Glutamatergic neuron (in vitro differentiated cells): ENCODE data around the gene OR10H4. TPM values are rescaled to one million over a fixed set of nuclear protein-coding genes. Genes with fewer than 3 reads are reported as not detected.

Experiments
- DNase-seq: peaks from one replicate; pipeline ENCODE4 v3.0.0; 2022
- H3K27ac Mint-ChIP-seq: one replicate; pipeline ENCODE4 v1.8.0; 2020; ENCODE audit warnings: mild to moderate bottlenecking, mixed read lengths, inconsistent platforms; ENCODE audit not compliant: unreplicated experiment
- H3K27me3 Mint-ChIP-seq: one replicate; pipeline ENCODE4 v1.8.0; 2020; ENCODE audit warnings: mild to moderate bottlenecking, moderate library complexity, mixed read lengths, inconsistent platforms; ENCODE audit not compliant: unreplicated experiment
- H3K36me3 Mint-ChIP-seq: one replicate; pipeline ENCODE4 v1.8.0; 2020; ENCODE audit warnings: mild to moderate bottlenecking, mixed read lengths, inconsistent platforms; ENCODE audit not compliant: unreplicated experiment
- H3K4me1 Mint-ChIP-seq: one replicate; pipeline ENCODE4 v1.8.0; 2020; ENCODE audit warnings: mild to moderate bottlenecking, low read depth, mixed read lengths, inconsistent platforms; ENCODE audit not compliant: unreplicated experiment
- H3K4me3 Mint-ChIP-seq: one replicate; pipeline ENCODE4 v1.8.0; 2020; ENCODE audit warnings: mild to moderate bottlenecking, mixed read lengths, inconsistent platforms; ENCODE audit not compliant: unreplicated experiment
- H3K9me3 Mint-ChIP-seq: one replicate; pipeline ENCODE4 v1.8.0; 2020; ENCODE audit warnings: mild to moderate bottlenecking, moderate library complexity, mixed read lengths, inconsistent platforms; ENCODE audit not compliant: unreplicated experiment
- total RNA-seq: library from RNA; stranded (reverse); fragmentation: NEBNext Ultra II Directional; extraction: Animal tissue kit (Norgen Biotek cat#: 25700); gene quantifications from one replicate; pipeline ENCODE4 v1.2.1, GENCODE V29; 2021; ENCODE audit not compliant: unreplicated experiment
- TF ChIP-seq, protein P1 (sequence below): fragments of 200-600 bp; sonication (generic); IDR thresholded peaks from one replicate; pipeline ENCODE4 v1.5.0; 2021; ENCODE audit not compliant: partially characterized antibody, unreplicated experiment

The OR10H4 gene
- total RNA-seq, 1 donor from 2014 or later = not detected

- H3K27ac Mint-ChIP-seq = no peak within 1 kb of the TSS
- H3K27me3 Mint-ChIP-seq = peaks cover 13% of the 10 kb centered on the region
- no peak for DNase-seq
- no peaks in the 10 kb centered on the region for H3K4me1 Mint-ChIP-seq
- no peak within 1 kb of the TSS for H3K4me3 Mint-ChIP-seq
- H3K9me3 Mint-ChIP-seq = peaks cover 11% of the 10 kb centered on the region
- TF ChIP-seq, protein P1, sequence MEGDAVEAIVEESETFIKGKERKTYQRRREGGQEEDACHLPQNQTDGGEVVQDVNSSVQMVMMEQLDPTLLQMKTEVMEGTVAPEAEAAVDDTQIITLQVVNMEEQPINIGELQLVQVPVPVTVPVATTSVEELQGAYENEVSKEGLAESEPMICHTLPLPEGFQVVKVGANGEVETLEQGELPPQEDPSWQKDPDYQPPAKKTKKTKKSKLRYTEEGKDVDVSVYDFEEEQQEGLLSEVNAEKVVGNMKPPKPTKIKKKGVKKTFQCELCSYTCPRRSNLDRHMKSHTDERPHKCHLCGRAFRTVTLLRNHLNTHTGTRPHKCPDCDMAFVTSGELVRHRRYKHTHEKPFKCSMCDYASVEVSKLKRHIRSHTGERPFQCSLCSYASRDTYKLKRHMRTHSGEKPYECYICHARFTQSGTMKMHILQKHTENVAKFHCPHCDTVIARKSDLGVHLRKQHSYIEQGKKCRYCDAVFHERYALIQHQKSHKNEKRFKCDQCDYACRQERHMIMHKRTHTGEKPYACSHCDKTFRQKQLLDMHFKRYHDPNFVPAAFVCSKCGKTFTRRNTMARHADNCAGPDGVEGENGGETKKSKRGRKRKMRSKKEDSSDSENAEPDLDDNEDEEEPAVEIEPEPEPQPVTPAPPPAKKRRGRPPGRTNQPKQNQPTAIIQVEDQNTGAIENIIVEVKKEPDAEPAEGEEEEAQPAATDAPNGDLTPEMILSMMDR = no peak
- H3K36me3 Mint-ChIP-seq = peaks cover 6% of the 10 kb centered on the region
These were observed 14.3 kb upstream of the OR10H4 start, which contains the start of gene CYP4F11 for GRCh38 chr19:15934332-15935078. TSS of gene CYP4F11 (minus strand) at chr19:15934529. CDS start at chr19:15934408, 121 bp downstream.

DNA sequence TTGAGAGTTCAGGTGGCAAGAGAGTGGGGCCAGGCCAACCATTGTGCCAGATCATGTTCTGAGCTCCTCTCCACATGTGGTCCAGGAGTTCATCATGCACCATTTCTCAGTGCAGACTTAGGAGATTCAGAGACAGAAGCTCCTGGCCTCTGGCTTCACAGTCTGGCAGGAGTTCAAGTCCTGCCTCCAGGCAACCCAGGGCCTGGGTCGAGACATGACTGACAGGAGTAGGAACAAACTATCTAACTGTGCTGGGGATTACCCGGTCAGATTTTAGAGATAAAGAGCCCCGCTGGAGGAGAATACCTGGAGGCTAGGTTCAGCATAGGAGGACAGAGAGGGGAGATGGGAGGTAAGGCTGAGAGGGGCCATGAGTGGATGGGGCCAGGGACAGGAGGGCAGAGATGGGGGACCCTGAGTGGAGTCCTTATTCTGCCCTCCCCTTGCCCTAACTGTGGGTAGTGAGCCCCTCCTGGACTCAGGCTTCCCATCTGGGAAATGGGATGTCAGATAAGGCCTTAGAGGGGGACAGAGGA lies 13.6 kb upstream of the OR10H4 start:
- no peak for DNase-seq
- H3K9me3 Mint-ChIP-seq = peaks cover 14% of the 10 kb centered on the region
- no peaks in the 10 kb centered on the region for H3K4me1 Mint-ChIP-seq
- peaks cover 11% of the 10 kb centered on the region for H3K27me3 Mint-ChIP-seq
- H3K4me3 Mint-ChIP-seq = no peak overlapping the region
- peaks cover 6% of the 10 kb centered on the region for H3K36me3 Mint-ChIP-seq
- H3K27ac Mint-ChIP-seq = no peak overlapping the region
- TF ChIP-seq, protein P1 = no peak

GRCh38 chr19:15936173-15936572 lies 12.6 kb upstream of the OR10H4 start:
- Mint-ChIP-seq H3K4me1 (no peaks in the 10 kb centered on the region), H3K27me3 (peaks cover 5% of the 10 kb centered on the region), H3K4me3 (no peak overlapping the region), H3K36me3 (peaks cover 3% of the 10 kb centered on the region), H3K9me3 (peaks cover 13% of the 10 kb centered on the region), H3K27ac (no peak overlapping the region)
- DNase-seq = no peak
- TF ChIP-seq, protein P1 = no peak

GRCh38 chr19:15936950-15937349 lies 11.9 kb upstream of the OR10H4 start:
- Mint-ChIP-seq H3K4me3 (no peak overlapping the region), H3K36me3 (no peaks in the 10 kb centered on the region), H3K4me1 (no peaks in the 10 kb centered on the region), H3K27ac (no peak overlapping the region), H3K27me3 (peaks cover 3% of the 10 kb centered on the region), H3K9me3 (peaks cover 15% of the 10 kb centered on the region)
- TF ChIP-seq, protein P1 = no peak
- DNase-seq = no peak

DNA sequence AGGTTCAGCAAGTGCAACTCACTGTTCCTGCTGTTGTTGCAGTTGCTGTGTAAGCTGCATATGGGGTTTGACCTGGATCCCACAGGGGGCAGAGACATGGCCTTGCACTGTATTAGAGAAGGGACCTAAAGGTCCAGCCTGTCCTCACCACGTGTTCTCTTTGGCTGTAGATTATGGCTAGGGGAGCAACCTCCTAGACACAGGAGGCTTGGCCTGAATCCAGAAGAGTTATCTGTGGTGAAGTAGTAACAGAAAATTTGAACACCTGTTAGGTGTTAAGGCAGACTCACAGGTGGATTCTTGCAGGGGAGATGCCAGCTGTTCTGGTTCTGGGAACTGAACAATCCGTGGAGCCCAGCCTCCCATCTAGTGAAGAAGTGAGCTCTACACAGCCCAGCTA lies 11.0 kb upstream of the OR10H4 start:
- H3K36me3 Mint-ChIP-seq = no peaks in the 10 kb centered on the region

More for the DNA sequence above, 11.0 kb upstream of the OR10H4 start:
- peaks cover 4% of the 10 kb centered on the region for H3K27me3 Mint-ChIP-seq
- no peak overlapping the region for H3K27ac Mint-ChIP-seq
- TF ChIP-seq, protein P1 = no peak
- no peak for DNase-seq
- no peak overlapping the region for H3K4me3 Mint-ChIP-seq
- H3K9me3 Mint-ChIP-seq = peaks cover 15% of the 10 kb centered on the region
- H3K4me1 Mint-ChIP-seq = no peaks in the 10 kb centered on the region
